Breast epithelium (tissue), 4 donors: ENCODE data around the gene GPATCH3. TPM values are rescaled to one million over a fixed set of nuclear protein-coding genes. Genes with fewer than 3 reads are reported as not detected.

Experiments
- DNase-seq, 2 donors: peaks; one replicate each; pipeline ENCODE4 v3.0.0-alpha.2; 2019; ENCODE audit warnings: low spot score in 2 of 2
- H3K27ac ChIP-seq, 2 donors: fragments of 200-600 bp; sonication (generic) in 1 of 2; one replicate each; pipeline ENCODE4 v1.5.1; 2016 to 2019; ENCODE audit warnings: mild to moderate bottlenecking in 1 of 2
- H3K27me3 ChIP-seq, 2 donors: fragments of 200-600 bp; sonication (generic) in 1 of 2; one replicate each; pipeline versions ENCODE4 v1.5.1 to v1.6.0; 2017 to 2019; ENCODE audit warnings: control low read depth in 1 of 2, mild to moderate bottlenecking in 1 of 2
- H3K36me3 ChIP-seq: fragments of 200-600 bp; one replicate; pipeline ENCODE4 v1.5.1; 2019
- H3K4me1 ChIP-seq, 2 donors: fragments of 200-600 bp; sonication (generic); one replicate each; pipeline ENCODE4 v1.5.1; 2016 to 2019; ENCODE audit warnings: control low read depth in 1 of 2
- H3K4me3 ChIP-seq, 3 donors: fragments of 200-600 bp; sonication (generic); 1 replicate in 2 of 3; 2 replicates in 1 of 3; pipeline ENCODE4 v1.5.1; 2016 to 2019; ENCODE audit warnings: mild to moderate bottlenecking in 3 of 3, moderate library complexity in 2 of 3
- H3K9me3 ChIP-seq, 2 donors: fragments of 200-600 bp; sonication (generic) in 1 of 2; one replicate each; pipeline ENCODE4 v1.5.1; 2016 to 2019; ENCODE audit warnings: control low read depth in 1 of 2
- CTCF ChIP-seq, 3 donors: fragments of 450-650 bp; IDR thresholded peaks; one replicate each; pipeline ENCODE4 v1.5.1; 2016 to 2017; ENCODE audit warnings: antibody characterized with exemption in 3 of 3, mild to moderate bottlenecking in 3 of 3, moderate library complexity in 3 of 3
- POLR2A ChIP-seq: fragments of 450-650 bp; IDR thresholded peaks from one replicate; pipeline ENCODE4 v1.6.1; 2016; ENCODE audit warnings: antibody characterized with exemption, mild to moderate bottlenecking, moderate library complexity
- POLR2AphosphoS5 ChIP-seq, 3 donors: sonication (generic); formaldehyde crosslinking; IDR thresholded peaks; one replicate each; pipeline ENCODE4 v1.6.1; 2017; ENCODE audit warnings: antibody characterized with exemption in 3 of 3
- intact Hi-C: fragments of 100-400 bp; cut with DNase I; formaldehyde crosslinking; loops from one replicate; pipeline ENCODE4 v1.15.1; 2023; ENCODE audit warnings: low total_unique reads
- total RNA-seq, 3 donors: library from RNA; depleted of rRNA; stranded (reverse); fragments of >200 nt; gene quantifications; one replicate each; pipeline ENCODE4 v1.1.0, GENCODE V29; 2016

The GPATCH3 gene
- total RNA-seq, 3 donors from 2014 or later = 8.3 to 13.5 (median 11.8) TPM

GRCh38 chr1:26897351-26897750 is 2.9 kb downstream of the GPATCH3 start:
- Histone ChIP-seq H3K27me3 (no peaks in the 10 kb centered on the region), H3K36me3 (no peaks in the 10 kb centered on the region), H3K9me3 (no peaks in the 10 kb centered on the region), H3K27ac (no peak overlapping the region), H3K4me1 (peaks cover 4 to 10% of the 10 kb centered on the region in 2 donors), H3K4me3 (no peak overlapping the region)
- no peak for DNase-seq
- TF ChIP-seq POLR2AphosphoS5 (IDR thresholded peaks at IDR 0.05) (no peak), CTCF (IDR thresholded peaks at IDR 0.05) (no peak), POLR2A (no peak)
- intact Hi-C loops = no loop called here

GRCh38 chr1:26894263-26894662 is 6.0 kb downstream of the GPATCH3 start:
- Histone ChIP-seq H3K27me3 (no peaks in the 10 kb centered on the region), H3K4me3 (no peak overlapping the region), H3K9me3 (no peaks in the 10 kb centered on the region), H3K27ac (no peak overlapping the region), H3K36me3 (no peaks in the 10 kb centered on the region), H3K4me1 (peaks cover 4 to 9% of the 10 kb centered on the region in 2 donors)
- intact Hi-C loops = no loop called here
- no peak for DNase-seq
- no peak for TF ChIP-seq POLR2A
- no peak for TF ChIP-seq CTCF (IDR thresholded peaks at IDR 0.05)
- no peak for TF ChIP-seq POLR2AphosphoS5 (IDR thresholded peaks at IDR 0.05)

GRCh38 chr1:26890467-26890796 is 9.8 kb downstream of the GPATCH3 start:
- intact Hi-C loops = no loop called here
- peak overlapping the region; percentile 87 to 90 for H3K27ac ChIP-seq
- H3K9me3 ChIP-seq = no peaks in the 10 kb centered on the region
- no peaks in the 10 kb centered on the region for H3K36me3 ChIP-seq
- H3K27me3 ChIP-seq = no peaks in the 10 kb centered on the region
- TF ChIP-seq POLR2A (no peak), POLR2AphosphoS5 (IDR thresholded peaks at IDR 0.05) (no peak), CTCF (IDR thresholded peaks at IDR 0.05) (no peak)
- H3K4me1 ChIP-seq = peaks cover 9 to 13% of the 10 kb centered on the region in 2 donors
- H3K4me3 ChIP-seq = peak overlapping the region; percentile 82 to 96 (median 95)
- no peak for DNase-seq

- TF ChIP-seq POLR2A (peak; percentile 50), POLR2AphosphoS5 (IDR thresholded peaks at IDR 0.05) (peak in 2 of 3 donors; percentile 79 to 90), CTCF (IDR thresholded peaks at IDR 0.05) (no peak)
- peak within 1 kb of the TSS; percentile 82 to 96 (median 95) for H3K4me3 ChIP-seq
- DNase-seq = peak; percentile 62 to 64
- H3K4me1 ChIP-seq = peaks cover 9 to 13% of the 10 kb centered on the region in 2 donors
- peak within 1 kb of the TSS; percentile 87 to 90 for H3K27ac ChIP-seq
- H3K36me3 ChIP-seq = no peaks in the 10 kb centered on the region
- no peaks in the 10 kb centered on the region for H3K9me3 ChIP-seq
- intact Hi-C loops = loop anchor here (10.0 kb wide), 1 partner anchor 95 kb away; no protein-coding TSS in a partner anchor
- H3K27me3 ChIP-seq = no peaks in the 10 kb centered on the region
Observed at GRCh38 chr1:26889551-26890466, 10.5 kb downstream of the GPATCH3 start, which contains the start of gene GPN2. GPN2 (minus strand) TSS chr1:26890283; CDS start chr1:26890096, 187 bp downstream.

- H3K27me3 ChIP-seq = no peaks in the 10 kb centered on the region
- DNase-seq = no peak
- peaks cover 9 to 13% of the 10 kb centered on the region in 2 donors for H3K4me1 ChIP-seq
- intact Hi-C loops = loop anchor here (10.0 kb wide), 1 partner anchor 93 kb away; no protein-coding TSS in a partner anchor
- no peak for TF ChIP-seq CTCF (IDR thresholded peaks at IDR 0.05)
- TF ChIP-seq POLR2A = no peak
- no peak for TF ChIP-seq POLR2AphosphoS5 (IDR thresholded peaks at IDR 0.05)
- H3K27ac ChIP-seq = no peak overlapping the region
- peaks cover 2% of the 10 kb centered on the region for H3K36me3 ChIP-seq
- no peak overlapping the region for H3K4me3 ChIP-seq
- H3K9me3 ChIP-seq = no peaks in the 10 kb centered on the region
Observed at GRCh38 chr1:26888231-26888630, 12.0 kb downstream of the GPATCH3 start.
